GM18505 (cell line): ENCODE results near the gene KCNC1.

Experiments used
- ATAC-seq: cut with Tn5 transposase; IDR thresholded peaks from one replicate; pipeline ENCODE4 v1.9.1; 2021; ENCODE audit not compliant: unreplicated experiment
- POLR2A ChIP-seq: IDR thresholded peaks from 4 replicates; pipeline ENCODE4 v1.6.1; 2011; ENCODE audit warnings: borderline replicate concordance; ENCODE audit not compliant: insufficient read depth, insufficient read length; ENCODE audit errors: extremely low read depth

The KCNC1 gene

GRCh38 chr11:17719938-17720795, 14.4 kb upstream of the KCNC1 start:
- TF ChIP-seq POLR2A: no peak
- ATAC-seq: no peak

- ATAC-seq: no peak
- TF ChIP-seq POLR2A: no peak
Measured at GRCh38 chr11:17720796-17721171, 13.8 kb upstream of the KCNC1 start.

- TF ChIP-seq POLR2A: no peak
- ATAC-seq: no peak
Measured at GRCh38 chr11:17721242-17721999, 13.2 kb upstream of the KCNC1 start.

GRCh38 chr11:17722000-17722643, 12.5 kb upstream of the KCNC1 start:
- TF ChIP-seq POLR2A: no peak
- ATAC-seq: no peak

- no peak for ATAC-seq
- no peak for TF ChIP-seq POLR2A
Measured at GRCh38 chr11:17724020-17724908, 10.3 kb upstream of the KCNC1 start.

- no peak for TF ChIP-seq POLR2A
- ATAC-seq: no peak
Measured at GRCh38 chr11:17725174-17725573, 9.4 kb upstream of the KCNC1 start.

GRCh38 chr11:17730137-17730536, 4.4 kb upstream of the KCNC1 start:
- TF ChIP-seq POLR2A: no peak
- ATAC-seq: no peak

- peak; percentile 63 for ATAC-seq
- no peak for TF ChIP-seq POLR2A
Measured at GRCh38 chr11:17730608-17731462, 3.7 kb upstream of the KCNC1 start.

GRCh38 chr11:17733261-17733660, 1.3 kb upstream of the KCNC1 start:
- no peak for ATAC-seq
- TF ChIP-seq POLR2A: no peak

GRCh38 chr11:17734986-17735817, 621 bp downstream of the KCNC1 start:
- no peak for ATAC-seq

More at GRCh38 chr11:17734986-17735817, 621 bp downstream of the KCNC1 start:
- TF ChIP-seq POLR2A: no peak
